Uterus (tissue), 2 donors: Measurements from ENCODE around the gene GRM5.

Experiments used
- CTCF ChIP-seq, 4 experiments: fragments of 200-600 bp in 2 of 4; fragments of 450-650 bp in 2 of 4; sonication (generic) in 2 of 4; IDR thresholded peaks; one replicate each; pipeline ENCODE4 v1.5.1; 2016 to 2019; ENCODE audit warnings: antibody characterized with exemption in 4 of 4, mild to moderate bottlenecking in 2 of 4, moderate library complexity in 1 of 4
- POLR2A ChIP-seq, 2 donors: fragments of 450-650 bp; IDR thresholded peaks; one replicate each; pipeline ENCODE4 v1.6.1; 2016; ENCODE audit warnings: antibody characterized with exemption in 2 of 2, mild to moderate bottlenecking in 1 of 2, moderate library complexity in 1 of 2

DNA sequence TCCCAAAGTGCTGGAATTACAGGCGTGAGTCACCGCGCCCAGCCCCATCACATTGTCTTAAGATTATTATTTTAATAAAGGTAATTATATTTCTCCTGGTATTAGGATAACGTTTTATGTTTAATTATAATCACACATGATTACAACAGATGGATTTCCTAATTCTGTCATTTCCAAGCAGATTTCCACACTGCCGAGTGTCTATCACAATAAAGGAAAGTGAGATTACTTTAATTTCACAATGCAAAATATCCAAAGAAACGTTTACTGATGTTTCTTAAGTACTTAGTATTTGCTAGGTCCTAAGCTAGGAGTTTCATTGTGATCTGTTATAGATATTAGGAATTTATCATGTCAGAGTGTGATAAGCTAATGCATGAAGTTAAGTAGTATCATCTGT is 524.8 kb downstream of the GRM5 start:
- TF ChIP-seq CTCF (IDR thresholded peaks at IDR 0.05), result no peak
- no peak for TF ChIP-seq POLR2A (IDR thresholded peaks at IDR 0.05)
